ENCODE results near the gene CPEB4. TPM values are rescaled to one million over a fixed set of nuclear protein-coding genes. Genes with fewer than 3 reads are reported as not detected.

The CPEB4 gene
- total and polyA plus RNA-seq, 9 of the 15 experiments (the other 6 are each of a cell fraction or from before 2014, with no cell fraction given) = 7.4 to 21.3 (median 12.4) TPM

GRCh38 chr5:173941102-173941501 lies 53.0 kb downstream of the CPEB4 start:
- Histone ChIP-seq H4K20me1 (replicated peaks; ENCODE audit: control insufficient read depth, insufficient read depth, low read length) (no peaks in the 10 kb centered on the region), H3K27me3 (ENCODE audit: control insufficient read depth in 2 of 2, insufficient read depth in 2 of 2, low read length in 2 of 2) (no peaks in the 10 kb centered on the region), H3K27ac (ENCODE audit: extremely low read depth, low read depth, low read length) (no peak overlapping the region), H3K36me3 (ENCODE audit: control insufficient read depth, insufficient read depth, low read length) (peaks cover 22% of the 10 kb centered on the region), H3K4me1 (replicated peaks in 1 of 2; ENCODE audit: control insufficient read depth in 2 of 2, insufficient read depth in 2 of 2, low read length in 2 of 2) (no peaks in the 10 kb centered on the region), H3K4me3 (no peak overlapping the region), H3K9ac (ENCODE audit: insufficient read depth in 1 of 2, low read depth in 2 of 2, low read length in 2 of 2) (no peak overlapping the region), H3K4me2 (ENCODE audit: insufficient read depth, low read length) (no peak overlapping the region), H3K79me2 (ENCODE audit: control insufficient read depth, insufficient read depth, low read length) (no peaks in the 10 kb centered on the region), H2AFZ (ENCODE audit: low read depth, low read length) (no peak overlapping the region), H3K9me1 (ENCODE audit: control insufficient read depth, insufficient read depth, low read length) (no peaks in the 10 kb centered on the region), H3K9me3 (replicated peaks; ENCODE audit: control insufficient read depth, insufficient read depth, low read depth, low read length) (no peaks in the 10 kb centered on the region)
- CTCF ChIA-PET (ENCODE audit: low intra/inter-chr PET ratio) = no interaction called here
- FAIRE-seq = no peak
- WGBS (ENCODE audit: insufficient coverage, low coverage, missing lambda C conversion rate) = 63% methylated on average over 2 of the region's 2 CpGs
- POLR2A ChIA-PET = interaction anchor here (1.3 kb wide), 2 partner anchors 21 to 296 kb away, joined by 3 read pairs; no protein-coding TSS in a partner anchor
- intact Hi-C loops (cut with micrococcal nuclease) (no loop called here), in situ Hi-C loops (cut with MboI) (no loop called here)
- ATAC-seq = no peak
- BruUV-seq (replicated peaks) = no TSS peak
- no peak for DNase-seq (ENCODE audit: extremely low read depth in 1 of 4, low spot score in 3 of 4)
- TF ChIP-seq HLTF (IDR thresholded peaks at IDR 0.05) (no peak), POU5F1 (IDR thresholded peaks at IDR 0.05; ENCODE audit: borderline replicate concordance, low read depth, low read length, partially characterized antibody) (no peak), NFIX (CRISPR knock-in tag; IDR thresholded peaks at IDR 0.05; ENCODE audit: low read depth) (no peak), GTF2F1 (IDR thresholded peaks at IDR 0.05; ENCODE audit: low read depth, low read length) (no peak), THAP12 (CRISPR knock-in tag; IDR thresholded peaks at IDR 0.05) (no peak), GTF2E2 (tag; IDR thresholded peaks at IDR 0.05) (no peak), ATF6 (CRISPR knock-in tag; IDR thresholded peaks at IDR 0.05) (no peak), ARID4B (CRISPR knock-in tag; IDR thresholded peaks at IDR 0.05) (no peak), NELFE (IDR thresholded peaks at IDR 0.05; ENCODE audit: insufficient read depth, insufficient read length) (no peak), HIVEP1 (CRISPR knock-in tag; IDR thresholded peaks at IDR 0.05) (no peak), CREBBP (IDR thresholded peaks at IDR 0.05; ENCODE audit: low read depth, low read length) (no peak), SMAD2 (IDR thresholded peaks at IDR 0.05; ENCODE audit: low read depth, low read length) (no peak)
- TF ChIP-seq, protein P1, sequence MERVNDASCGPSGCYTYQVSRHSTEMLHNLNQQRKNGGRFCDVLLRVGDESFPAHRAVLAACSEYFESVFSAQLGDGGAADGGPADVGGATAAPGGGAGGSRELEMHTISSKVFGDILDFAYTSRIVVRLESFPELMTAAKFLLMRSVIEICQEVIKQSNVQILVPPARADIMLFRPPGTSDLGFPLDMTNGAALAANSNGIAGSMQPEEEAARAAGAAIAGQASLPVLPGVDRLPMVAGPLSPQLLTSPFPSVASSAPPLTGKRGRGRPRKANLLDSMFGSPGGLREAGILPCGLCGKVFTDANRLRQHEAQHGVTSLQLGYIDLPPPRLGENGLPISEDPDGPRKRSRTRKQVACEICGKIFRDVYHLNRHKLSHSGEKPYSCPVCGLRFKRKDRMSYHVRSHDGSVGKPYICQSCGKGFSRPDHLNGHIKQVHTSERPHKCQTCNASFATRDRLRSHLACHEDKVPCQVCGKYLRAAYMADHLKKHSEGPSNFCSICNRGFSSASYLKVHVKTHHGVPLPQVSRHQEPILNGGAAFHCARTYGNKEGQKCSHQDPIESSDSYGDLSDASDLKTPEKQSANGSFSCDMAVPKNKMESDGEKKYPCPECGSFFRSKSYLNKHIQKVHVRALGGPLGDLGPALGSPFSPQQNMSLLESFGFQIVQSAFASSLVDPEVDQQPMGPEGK (CRISPR knock-in tag; IDR thresholded peaks at IDR 0.05; ENCODE audit: borderline replicate concordance) = no peak
